K562 (cell line): ENCODE results near the gene LZTR1. TPM values are rescaled to one million over a fixed set of nuclear protein-coding genes. Genes with fewer than 3 reads are reported as not detected.
A peak's percentile ranks its signal among the peaks of the same experiment; 100 is the strongest.

Source experiments
- ATAC-seq: fragments of 200-7000 bp; cut with Tn5 transposase; 3 replicates; pipeline ENCODE4 v1.9.1; 2020; ENCODE audit warnings: moderate library complexity
- BruUV-seq: library from RNA; stranded (reverse); fragments of 400-500 nt; replicated peaks from 2 replicates; lab custom pipeline; 2021; lab: Mats Ljungman, UMichigan
- CTCF ChIA-PET: fragments of 300-600 bp; formaldehyde crosslinking; extraction: SDS; loops from one replicate; lab custom pipeline; 2021; ENCODE audit warnings: low intra/inter-chr PET ratio; lab: Yijun Ruan, JAX
- POLR2A ChIA-PET: fragments of 300-600, 350-650 bp; sonication (Branson Sonifier 250); formaldehyde crosslinking; extraction: SDS; loops from one replicate; lab custom pipeline; 2021; ENCODE audit warnings: antibody characterized with exemption, inconsistent platforms; lab: Yijun Ruan, JAX
- DNase-seq, 4 experiments: peaks; one replicate each; pipeline versions ENCODE4 v3.0.0 to v3.0.0-alpha.2; 2011 to 2018; ENCODE audit warnings: low spot score in 3 of 4, mixed read lengths in 3 of 4; ENCODE audit errors: extremely low read depth in 1 of 4
- FAIRE-seq: peaks from 2 replicates; lab custom pipeline; 2011; peaks lifted over from hg19 to GRCh38; lab: Jason Lieb, UNC
- H2AFZ ChIP-seq: 2 replicates; pipeline ENCODE4 v1.6.0; 2011; ENCODE audit warnings: low read depth, low read length, control low read depth, inconsistent platforms
- H3K27ac ChIP-seq: fragments of 200-600 bp; 3 replicates; pipeline ENCODE4 v1.8.0; 2011; ENCODE audit warnings: low read depth, mild to moderate bottlenecking, control low read depth, inconsistent platforms, low read length, moderate library complexity, mixed read lengths; ENCODE audit errors: extremely low read depth
- H3K27me3 ChIP-seq, 2 experiments: fragments of 300-600 bp in 1 of 2; 2 replicates in 1 of 2; 3 replicates in 1 of 2; pipeline versions ENCODE4 v1.6.0 to v1.8.0; 2011; ENCODE audit warnings: inconsistent platforms in 2 of 2, low read length in 2 of 2, mild to moderate bottlenecking in 1 of 2, mixed read lengths in 1 of 2, moderate library complexity in 1 of 2; ENCODE audit not compliant: control insufficient read depth in 2 of 2, insufficient read depth in 2 of 2
- H3K36me3 ChIP-seq: fragments of 300-600 bp; 3 replicates; pipeline ENCODE4 v1.8.0; 2011; ENCODE audit warnings: mild to moderate bottlenecking, low read length, inconsistent platforms; ENCODE audit not compliant: control insufficient read depth, insufficient read depth
- H3K4me1 ChIP-seq, 2 experiments: fragments of 200-600 bp in 1 of 2; replicated peaks in 1 of 2; 2 replicates in 1 of 2; 3 replicates in 1 of 2; pipeline versions ENCODE4 v1.5.1 to v1.8.0; 2011; ENCODE audit warnings: inconsistent platforms in 2 of 2, low read length in 2 of 2, mild to moderate bottlenecking in 1 of 2, mixed read lengths in 1 of 2, moderate library complexity in 1 of 2; ENCODE audit not compliant: control insufficient read depth in 2 of 2, insufficient read depth in 2 of 2
- H3K4me2 ChIP-seq: 2 replicates; pipeline ENCODE4 v1.6.1; 2011; ENCODE audit warnings: low read length, control low read depth, inconsistent platforms, mixed read lengths; ENCODE audit not compliant: insufficient read depth
- H3K4me3 ChIP-seq: fragments of 200-600 bp; sonication (generic), shearing (Covaris generic); 2 replicates; pipeline ENCODE4 v1.5.1; 2016; ENCODE audit warnings: control low read depth, inconsistent platforms
- H3K79me2 ChIP-seq: fragments of 200-600 bp; 3 replicates; pipeline ENCODE4 v1.8.0; 2011; ENCODE audit warnings: low read length, inconsistent platforms; ENCODE audit not compliant: control insufficient read depth, insufficient read depth
- H3K9ac ChIP-seq, 2 experiments: 2 replicates each; pipeline versions ENCODE4 v1.6.0 to v1.6.1; 2011; ENCODE audit warnings: low read depth in 2 of 2, low read length in 2 of 2, control low read depth in 1 of 2, inconsistent platforms in 1 of 2, mild to moderate bottlenecking in 1 of 2, mixed read lengths in 1 of 2; ENCODE audit not compliant: insufficient read depth in 1 of 2
- H3K9me1 ChIP-seq: one replicate; pipeline ENCODE4 v1.6.0; 2011; ENCODE audit warnings: inconsistent platforms, mild to moderate bottlenecking, low read length, moderate library complexity; ENCODE audit not compliant: control insufficient read depth, insufficient read depth
- H3K9me3 ChIP-seq: replicated peaks from 2 replicates; pipeline ENCODE4 v1.5.1; 2011; ENCODE audit warnings: low read depth, low read length, inconsistent platforms; ENCODE audit not compliant: control insufficient read depth, insufficient read depth
- H4K20me1 ChIP-seq: replicated peaks from 2 replicates; pipeline ENCODE4 v1.6.1; 2011; ENCODE audit warnings: low read length, inconsistent platforms, mixed read lengths; ENCODE audit not compliant: control insufficient read depth, insufficient read depth
- ATF7 ChIP-seq: fragments of 450-650 bp; IDR thresholded peaks from 2 replicates; pipeline ENCODE4 v1.7.1; 2014; ENCODE audit warnings: mild to moderate bottlenecking, moderate library complexity
- ELF4 ChIP-seq: fragments of 450-650 bp; formaldehyde crosslinking; IDR thresholded peaks from 2 replicates; pipeline ENCODE4 v1.4.0; 2022; ENCODE audit warnings: missing genetic modification characterization
- GTF2F1 ChIP-seq: IDR thresholded peaks from 2 replicates; pipeline ENCODE4 v1.6.1; 2011; ENCODE audit warnings: low read depth, low read length, improper control_type of control experiment
- HOXB6 ChIP-seq: fragments of 250-450 bp; sonication (Bioruptor Pico); IDR thresholded peaks from 2 replicates; pipeline ENCODE4 v1.5.1; 2022; ENCODE audit warnings: mild to moderate bottlenecking, borderline replicate concordance
- KDM2B ChIP-seq: fragments of 250-450 bp; sonication (Bioruptor Pico); IDR thresholded peaks from 2 replicates; pipeline ENCODE4 v1.8.0; 2021; ENCODE audit warnings: mild to moderate bottlenecking, moderate library complexity
- NR4A1 ChIP-seq, 2 experiments: fragments of 250-450 bp in 1 of 2; fragments of 450-650 bp in 1 of 2; sonication (Bioruptor Pico) in 1 of 2; IDR thresholded peaks; 2 replicates each; pipeline versions ENCODE4 v1.4.0 to v1.6.1; 2016 to 2020; ENCODE audit warnings: mild to moderate bottlenecking in 2 of 2, missing compliant biosample characterization in 1 of 2, missing genetic modification characterization in 1 of 2, moderate library complexity in 1 of 2
- OTX1 ChIP-seq: fragments of 450-650 bp; formaldehyde crosslinking; IDR thresholded peaks from 2 replicates; pipeline ENCODE4 v1.4.0; 2022; ENCODE audit warnings: mild to moderate bottlenecking
- THRB ChIP-seq: fragments of 450-650 bp; formaldehyde crosslinking; conservative IDR thresholded peaks from 2 replicates; pipeline ENCODE4 v1.4.0; 2022; ENCODE audit warnings: mild to moderate bottlenecking, missing genetic modification characterization
- ZC3H11A ChIP-seq: IDR thresholded peaks from 2 replicates; pipeline ENCODE4 v1.6.1; 2012; ENCODE audit warnings: low read depth, low read length, improper control_type of control experiment
- ZFPM2 ChIP-seq: fragments of 250-450 bp; sonication (Bioruptor Pico); IDR thresholded peaks from 2 replicates; pipeline ENCODE4 v1.5.1; 2022; ENCODE audit warnings: mild to moderate bottlenecking
- ZNF780A ChIP-seq: fragments of 250-450 bp; sonication (Bioruptor Pico); IDR thresholded peaks from 2 replicates; pipeline ENCODE4 v1.5.0; 2021; ENCODE audit warnings: mild to moderate bottlenecking
- WGBS: fragments of 100-300 bp; shearing (Covaris generic); methylation state at CpG from one replicate; pipeline ENCODE4 v1.1.6; 2016; ENCODE audit warnings: low coverage, mixed read lengths; ENCODE audit not compliant: insufficient coverage; ENCODE audit errors: missing lambda C conversion rate; 5-methylcytosine and 5-hydroxymethylcytosine counted together
- in situ Hi-C: fragments of 300-500 bp; cut with MboI; formaldehyde crosslinking; loops from 4 replicates; pipeline ENCODE4 v1.15.0; 2018; ENCODE audit warnings: inconsistent platforms, mixed read lengths
- intact Hi-C: fragments of 100-400 bp; cut with micrococcal nuclease; formaldehyde crosslinking; loops from 2 replicates; pipeline ENCODE4 v1.14.2; 2022
- polyA plus RNA-seq, 8 experiments: library from polyadenylated mRNA; depleted of rRNA in 4 of 8; stranded (reverse) in 5 of 8; unstranded in 3 of 8; fragments of >200 nt; fragmentation: Nextera tagmentation in 2 of 8; fragmentation: Illumina TruSeq in 1 of 8; extraction: Ambion mirVana in 2 of 8; extraction: Trizol in 1 of 8; gene quantifications; 2 replicates each; pipeline versions ENCODE4 v1.2.1 to v1.2.3, GENCODE V29; 2011 to 2014; ENCODE audit warnings: inconsistent platforms in 1 of 8, missing spikeins in 1 of 8
- total RNA-seq, 7 experiments: library from RNA; depleted of rRNA in 6 of 7; stranded (reverse); fragments of >200 nt in 6 of 7; fragmentation: Illumina TruSeq in 2 of 7; extraction: Trizol in 2 of 7; gene quantifications; 2 replicates each; pipeline versions ENCODE4 v1.2.1 to v1.2.3, GENCODE V29; 2011 to 2021; ENCODE audit warnings: low replicate concordance in 1 of 7
- TF ChIP-seq, protein P1 (sequence below): IDR thresholded peaks from 2 replicates; pipeline ENCODE4 v1.6.1; 2012; ENCODE audit warnings: low read depth, low read length, improper control_type of control experiment, borderline replicate concordance
- TF ChIP-seq, protein P2 (sequence below): fragments of 250-450 bp; sonication (Bioruptor Pico); IDR thresholded peaks from 2 replicates; pipeline ENCODE4 v1.9.0; 2021; ENCODE audit warnings: mild to moderate bottlenecking, inconsistent platforms
- TF ChIP-seq, protein P3 (sequence below), 2 experiments: IDR thresholded peaks in 1 of 2; conservative IDR thresholded peaks in 1 of 2; 2 replicates each; pipeline ENCODE4 v1.6.1; 2016; ENCODE audit warnings: low read depth in 2 of 2, mild to moderate bottlenecking in 1 of 2, missing compliant biosample characterization in 1 of 2, missing genetic modification characterization in 1 of 2, moderate library complexity in 1 of 2

Gene LZTR1
- total and polyA plus RNA-seq, 9 of the 15 experiments (the other 6 are each of a cell fraction or from before 2014, with no cell fraction given) = 2.2 to 135 (median 63.0) TPM

GRCh38 chr22:20986365-20986764, 4.3 kb downstream of the LZTR1 start:
- intact Hi-C loops = no loop called here
- H3K4me1 ChIP-seq = peaks cover 11 to 46% of the 10 kb centered on the region in 2 experiments
- H3K36me3 ChIP-seq = peaks cover 73% of the 10 kb centered on the region
- H4K20me1 ChIP-seq = 0 out of 2 replicates have a peak, but pooled peaks cover 7% of the 10 kb centered on the region
- no peak overlapping the region for H3K4me3 ChIP-seq
- H3K79me2 ChIP-seq = peaks cover 18% of the 10 kb centered on the region
- ChIA-PET CTCF (no interaction called here), POLR2A (interaction anchor here (0.7 to 6.8 kb wide), 6 partner anchors 10 to 87 kb away, joined by 3 to 127 read pairs (median 8); partner anchors contain the start of gene THAP7)
- no peak overlapping the region for H3K4me2 ChIP-seq
- DNase-seq = no peak
- BruUV-seq = no TSS peak
- no peak overlapping the region for H2AFZ ChIP-seq
- H3K9ac ChIP-seq = no peak overlapping the region
- no peaks in the 10 kb centered on the region for H3K27me3 ChIP-seq
- in situ Hi-C loops = no loop called here
- WGBS = 71% methylated on average over 1 of the region's 1 CpG
- H3K27ac ChIP-seq = no peak overlapping the region
- H3K9me3 ChIP-seq = no peaks in the 10 kb centered on the region
- no peak for ATAC-seq
- H3K9me1 ChIP-seq = peaks cover 17% of the 10 kb centered on the region
- no peak for FAIRE-seq
- TF ChIP-seq NR4A1 (CRISPR knock-in tag; IDR thresholded peaks at IDR 0.05) (no peak), NR4A1 (tag; IDR thresholded peaks at IDR 0.05) (no peak), ZFPM2 (CRISPR knock-in tag) (peak; percentile 9; the same call in 1 of the 2 replicates), OTX1 (0 out of 2 replicates have a peak, but pooled peaks have one; percentile 88), ELF4 (CRISPR knock-in tag) (peak; percentile 94), HOXB6 (0 out of 2 replicates have a peak, but pooled peaks have one; percentile 54), ZNF780A (CRISPR knock-in tag) (no peak), ATF7 (no peak), GTF2F1 (0 out of 2 replicates have a peak, but pooled peaks have one; percentile 32), ZC3H11A (peak; percentile 97), THRB (CRISPR knock-in tag) (peak; percentile 98), KDM2B (CRISPR knock-in tag) (no peak)
- TF ChIP-seq, protein P1, sequence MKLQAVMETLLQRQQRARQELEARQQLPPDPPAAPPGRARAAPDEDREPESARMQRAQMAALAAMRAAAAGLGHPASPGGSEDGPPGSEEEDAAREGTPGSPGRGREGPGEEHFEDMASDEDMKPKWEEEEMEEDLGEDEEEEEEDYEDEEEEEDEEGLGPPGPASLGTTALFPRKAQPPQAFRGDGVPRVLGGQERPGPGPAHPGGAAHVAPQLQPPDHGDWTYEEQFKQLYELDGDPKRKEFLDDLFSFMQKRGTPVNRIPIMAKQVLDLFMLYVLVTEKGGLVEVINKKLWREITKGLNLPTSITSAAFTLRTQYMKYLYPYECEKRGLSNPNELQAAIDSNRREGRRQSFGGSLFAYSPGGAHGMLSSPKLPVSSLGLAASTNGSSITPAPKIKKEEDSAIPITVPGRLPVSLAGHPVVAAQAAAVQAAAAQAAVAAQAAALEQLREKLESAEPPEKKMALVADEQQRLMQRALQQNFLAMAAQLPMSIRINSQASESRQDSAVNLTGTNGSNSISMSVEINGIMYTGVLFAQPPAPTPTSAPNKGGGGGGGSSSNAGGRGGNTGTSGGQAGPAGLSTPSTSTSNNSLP = 0 out of 2 replicates have a peak, but pooled peaks have one; percentile 8
- TF ChIP-seq, protein P2, sequence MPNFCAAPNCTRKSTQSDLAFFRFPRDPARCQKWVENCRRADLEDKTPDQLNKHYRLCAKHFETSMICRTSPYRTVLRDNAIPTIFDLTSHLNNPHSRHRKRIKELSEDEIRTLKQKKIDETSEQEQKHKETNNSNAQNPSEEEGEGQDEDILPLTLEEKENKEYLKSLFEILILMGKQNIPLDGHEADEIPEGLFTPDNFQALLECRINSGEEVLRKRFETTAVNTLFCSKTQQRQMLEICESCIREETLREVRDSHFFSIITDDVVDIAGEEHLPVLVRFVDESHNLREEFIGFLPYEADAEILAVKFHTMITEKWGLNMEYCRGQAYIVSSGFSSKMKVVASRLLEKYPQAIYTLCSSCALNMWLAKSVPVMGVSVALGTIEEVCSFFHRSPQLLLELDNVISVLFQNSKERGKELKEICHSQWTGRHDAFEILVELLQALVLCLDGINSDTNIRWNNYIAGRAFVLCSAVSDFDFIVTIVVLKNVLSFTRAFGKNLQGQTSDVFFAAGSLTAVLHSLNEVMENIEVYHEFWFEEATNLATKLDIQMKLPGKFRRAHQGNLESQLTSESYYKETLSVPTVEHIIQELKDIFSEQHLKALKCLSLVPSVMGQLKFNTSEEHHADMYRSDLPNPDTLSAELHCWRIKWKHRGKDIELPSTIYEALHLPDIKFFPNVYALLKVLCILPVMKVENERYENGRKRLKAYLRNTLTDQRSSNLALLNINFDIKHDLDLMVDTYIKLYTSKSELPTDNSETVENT (CRISPR knock-in tag) = peak; percentile 30; the same call in 1 of the 2 replicates
- TF ChIP-seq, protein P3, sequence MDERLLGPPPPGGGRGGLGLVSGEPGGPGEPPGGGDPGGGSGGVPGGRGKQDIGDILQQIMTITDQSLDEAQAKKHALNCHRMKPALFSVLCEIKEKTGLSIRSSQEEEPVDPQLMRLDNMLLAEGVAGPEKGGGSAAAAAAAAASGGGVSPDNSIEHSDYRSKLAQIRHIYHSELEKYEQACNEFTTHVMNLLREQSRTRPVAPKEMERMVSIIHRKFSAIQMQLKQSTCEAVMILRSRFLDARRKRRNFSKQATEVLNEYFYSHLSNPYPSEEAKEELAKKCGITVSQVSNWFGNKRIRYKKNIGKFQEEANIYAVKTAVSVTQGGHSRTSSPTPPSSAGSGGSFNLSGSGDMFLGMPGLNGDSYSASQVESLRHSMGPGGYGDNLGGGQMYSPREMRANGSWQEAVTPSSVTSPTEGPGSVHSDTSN (CRISPR knock-in tag; IDR thresholded peaks at IDR 0.05; ENCODE audit: low read depth) = no peak
- TF ChIP-seq, protein P3 (tag; conservative IDR thresholded peaks at IDR 0.05; ENCODE audit: low read depth) = peak; percentile 83
